EH (cell line): ENCODE results near the gene FGF11.
"Not testable (repeated sequence)": the region's sequence is repeated elsewhere in the genome, so short reads cannot be mapped to it uniquely, and the experiment has no call there.

Experiments used
- DNase-seq: peaks from one replicate; pipeline ENCODE4 v3.0.0-alpha.2; 2015; ENCODE audit warnings: low read depth

FGF11 gene

GRCh38 chr17:7480089-7480384 is 40.7 kb downstream of the FGF11 start:
- DNase-seq, result no peak

- DNase-seq, result not testable (repeated sequence)
Observed at GRCh38 chr17:7481275-7481674, 42.0 kb downstream of the FGF11 start, which contains the start of gene SLC35G6. Gene SLC35G6, plus strand, starts transcription at chr17:7481446. Its CDS starts 71 bp downstream, at chr17:7481517.

GRCh38 chr17:7481842-7482741 is 42.8 kb downstream of the FGF11 start:
- not testable (repeated sequence) for DNase-seq

- DNase-seq, result not testable (repeated sequence)
Observed at GRCh38 chr17:7482742-7483088, 43.4 kb downstream of the FGF11 start.

GRCh38 chr17:7483255-7484066 is 44.1 kb downstream of the FGF11 start:
- peak; percentile 93 for DNase-seq

- DNase-seq, result peak; percentile 98
Observed at GRCh38 chr17:7484067-7484918, 45.0 kb downstream of the FGF11 start, which contains the start of gene POLR2A. Gene POLR2A, plus strand, starts transcription at chr17:7484366.

GRCh38 chr17:7484919-7485377 is 45.6 kb downstream of the FGF11 start:
- no peak for DNase-seq

GRCh38 chr17:7486181-7486580 is 46.9 kb downstream of the FGF11 start:
- DNase-seq, result peak; percentile 83

GRCh38 chr17:7490144-7490543 is 50.8 kb downstream of the FGF11 start:
- no peak for DNase-seq

GRCh38 chr17:7491583-7491982 is 52.3 kb downstream of the FGF11 start:
- DNase-seq, result no peak

- no peak for DNase-seq
Observed at GRCh38 chr17:7493941-7494340, 54.6 kb downstream of the FGF11 start.
